DMS79 treated with DMSO at 0.1 percent for 48 hours (cell line): ENCODE results near the gene PKD2L1.
"Not testable (repeated sequence)": the region's sequence is repeated elsewhere in the genome, so short reads cannot be mapped to it uniquely, and the experiment has no call there.

Source experiments
- DNase-seq: peaks from one replicate; lab custom pipeline; 2025; lab: John Stamatoyannopoulos, UW

The PKD2L1 gene

DNA sequence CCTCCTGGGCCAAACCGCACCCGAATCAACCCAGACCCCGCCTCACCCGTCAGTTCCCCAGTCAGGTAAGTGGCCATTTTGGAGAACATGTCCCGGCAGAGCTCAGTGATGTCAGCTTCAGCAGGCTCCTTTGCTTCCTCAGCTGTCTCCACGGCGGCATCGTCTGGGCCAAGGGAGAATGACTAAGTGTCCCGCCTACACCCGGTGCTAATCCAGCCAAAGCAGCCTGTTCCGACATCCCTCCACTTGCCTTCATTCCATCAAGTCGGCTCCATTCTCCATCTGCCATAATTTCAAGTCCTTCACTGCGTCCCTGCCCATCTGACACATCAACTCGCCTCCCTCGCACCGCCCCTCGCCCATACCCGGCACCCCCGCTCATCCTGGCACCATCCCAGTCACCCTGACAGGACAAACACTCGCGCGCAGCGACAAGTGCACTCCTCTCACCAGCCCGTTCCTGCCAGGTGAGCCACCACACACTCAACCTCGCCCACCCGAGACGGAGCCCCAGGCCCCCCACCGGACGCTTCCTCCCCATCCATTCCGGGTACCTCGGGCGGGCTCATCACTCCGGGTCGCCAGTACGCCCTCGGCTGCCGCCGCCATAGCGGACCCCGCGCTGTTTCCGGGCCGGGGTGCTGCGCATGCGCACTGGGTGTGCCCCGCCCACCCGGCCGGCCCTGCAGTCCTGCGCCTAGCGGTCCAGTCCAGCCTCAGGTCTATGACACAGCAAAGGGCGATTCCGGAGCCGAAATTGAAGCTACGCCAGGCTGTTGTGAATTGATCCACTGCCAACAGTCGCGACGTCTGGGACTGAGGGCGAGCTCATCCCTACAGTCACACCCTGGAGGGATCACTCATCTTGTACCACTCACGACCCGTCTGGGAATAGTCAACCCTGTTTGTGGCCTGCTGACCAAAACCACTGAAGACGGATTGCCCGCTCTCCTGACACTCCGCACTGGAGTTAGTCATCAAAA is 43.7 kb downstream of the PKD2L1 start, which contains the start of gene BLOC1S2:
Gene BLOC1S2, minus strand, starts transcription at position 630 of the 983 bp plus-strand sequence. Its CDS starts 21 bp downstream, at position 609.
- peak; percentile 47 for DNase-seq

DNA sequence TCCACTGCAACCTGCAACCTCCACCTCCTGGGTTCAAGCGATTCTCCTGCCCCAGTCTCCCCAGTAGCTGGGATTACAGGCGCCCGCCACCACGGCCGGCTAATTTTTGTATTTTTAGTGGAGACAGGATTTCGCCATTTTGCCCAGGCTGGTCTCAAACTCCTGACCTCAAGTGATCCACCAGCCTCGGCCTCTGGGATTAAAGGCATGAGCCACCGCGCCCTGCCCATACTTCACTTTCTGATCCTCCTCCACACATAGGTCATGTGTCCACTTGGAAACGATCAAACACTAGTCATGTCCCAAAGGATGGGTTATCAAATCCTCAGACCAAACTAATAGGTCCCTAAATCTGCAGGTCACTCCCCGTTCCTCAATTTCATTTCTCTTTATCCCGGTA is 44.7 kb downstream of the PKD2L1 start:
- DNase-seq, result not testable (repeated sequence)

DNA sequence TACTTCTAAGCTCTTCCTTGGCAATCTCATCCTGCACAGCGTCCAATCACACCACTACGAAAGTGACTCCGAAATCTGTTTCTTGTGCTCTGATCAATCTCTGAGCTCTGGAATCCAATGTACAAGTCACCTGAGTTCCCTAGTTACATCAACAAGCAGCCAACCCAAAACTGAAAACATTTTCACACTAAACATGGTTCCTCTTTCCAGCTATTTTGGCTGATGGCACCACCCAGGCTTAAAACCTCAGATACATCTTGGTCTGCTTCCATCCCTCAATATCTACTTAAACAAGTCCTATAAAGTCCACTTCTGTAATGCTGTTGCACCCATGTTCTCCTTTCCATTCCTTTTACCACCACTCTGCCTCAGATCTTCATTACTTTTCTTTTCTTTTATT is 47.1 kb downstream of the PKD2L1 start:
- DNase-seq, result no peak

DNA sequence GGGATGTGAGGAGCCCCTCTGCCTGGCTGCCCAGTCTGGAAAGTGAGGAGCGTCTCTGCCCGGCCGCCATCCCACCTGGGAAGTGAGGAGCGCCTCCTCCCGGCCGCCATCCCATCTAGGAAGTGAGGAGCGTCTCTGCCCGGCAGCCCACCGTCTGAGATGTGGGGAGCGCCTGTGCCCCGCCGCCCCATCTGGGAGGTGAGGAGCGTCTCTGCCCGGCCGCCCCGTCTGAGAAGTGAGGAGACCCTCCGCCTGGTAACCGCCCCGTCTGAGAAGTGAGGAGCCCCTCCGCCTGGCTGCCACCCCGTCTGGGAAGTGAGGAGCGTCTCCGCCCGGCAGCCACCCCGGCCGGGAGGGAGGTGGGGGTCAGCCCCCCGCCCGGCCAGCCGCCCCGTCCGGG is 53.1 kb downstream of the PKD2L1 start:
- not testable (repeated sequence) for DNase-seq

DNA sequence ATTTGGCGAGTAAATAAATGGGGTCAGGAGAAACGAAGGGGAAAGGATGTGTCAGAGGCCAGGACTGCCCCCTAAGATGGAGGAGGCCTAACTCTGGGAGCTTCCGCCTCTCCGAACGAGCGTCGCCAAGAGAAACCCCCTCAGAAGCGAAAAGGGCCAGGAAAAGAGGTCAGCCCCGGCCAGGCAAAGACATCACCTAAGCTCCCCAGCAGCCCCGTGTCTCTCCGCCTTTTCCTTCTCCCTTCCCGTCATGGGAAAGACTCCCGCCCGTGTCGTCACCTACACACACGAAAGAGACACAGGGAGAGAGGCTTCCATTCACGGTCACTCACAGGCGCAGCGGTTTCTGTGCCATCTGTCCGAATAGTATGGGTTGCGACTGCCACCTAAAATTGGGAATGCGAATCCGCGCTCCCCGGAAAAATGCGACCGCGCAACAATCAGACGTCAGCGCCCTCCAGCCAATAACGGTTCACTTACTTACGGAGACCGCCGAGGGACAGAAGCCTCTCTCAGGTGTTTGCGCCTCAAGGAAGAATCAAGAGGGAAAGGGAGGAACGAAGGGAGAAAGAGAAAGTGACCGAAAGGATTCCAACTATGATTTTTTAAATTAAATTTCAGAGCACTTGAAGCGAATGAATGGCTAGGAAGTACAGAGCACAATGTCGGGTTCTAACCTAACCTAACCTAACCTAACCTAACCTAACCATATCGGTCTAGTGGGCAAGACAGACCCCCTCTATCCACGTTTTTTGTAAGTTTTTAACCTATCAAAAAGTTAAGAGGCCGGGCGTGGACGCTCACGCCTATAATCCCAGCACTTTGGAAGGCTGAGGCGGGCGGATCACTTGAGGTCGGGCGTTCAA is 62.6 kb downstream of the PKD2L1 start, which contains the start of gene CWF19L1:
Gene CWF19L1, minus strand, starts transcription at position 400 of the 866 bp plus-strand sequence. Its CDS starts 45 bp downstream, at position 355.
- peak; percentile 66 for DNase-seq

DNA sequence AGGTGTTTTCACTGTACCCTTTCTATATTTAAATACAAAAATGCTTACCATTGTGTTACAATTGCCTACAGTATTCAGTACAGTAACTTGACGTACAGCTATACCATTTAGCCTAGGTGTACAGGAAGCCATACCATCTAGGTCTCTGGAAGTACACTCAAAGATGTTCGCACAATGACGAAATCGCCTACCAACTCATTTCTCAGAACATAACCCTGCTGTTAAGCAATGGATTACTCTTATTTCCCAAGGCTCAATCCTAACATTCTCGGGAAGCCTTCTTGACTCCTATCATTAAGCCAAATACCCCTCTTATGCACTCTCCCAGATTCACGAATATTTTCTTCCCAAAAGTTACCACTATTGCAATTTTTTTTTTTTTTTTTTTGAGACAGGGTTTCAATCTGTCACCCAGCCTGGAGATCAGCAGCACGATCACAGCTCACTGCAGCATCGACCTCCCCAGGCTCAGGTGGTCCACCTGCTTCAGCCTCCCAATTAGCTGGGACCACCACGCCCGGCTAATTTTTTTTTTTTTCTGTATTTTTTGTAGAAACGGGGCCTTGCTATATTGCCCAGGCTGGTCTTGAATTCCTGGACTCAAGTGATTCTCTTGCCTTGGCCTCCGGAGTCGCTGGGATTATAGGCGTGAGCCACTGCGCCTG is 64.1 kb downstream of the PKD2L1 start:
- DNase-seq, result no peak

DNA sequence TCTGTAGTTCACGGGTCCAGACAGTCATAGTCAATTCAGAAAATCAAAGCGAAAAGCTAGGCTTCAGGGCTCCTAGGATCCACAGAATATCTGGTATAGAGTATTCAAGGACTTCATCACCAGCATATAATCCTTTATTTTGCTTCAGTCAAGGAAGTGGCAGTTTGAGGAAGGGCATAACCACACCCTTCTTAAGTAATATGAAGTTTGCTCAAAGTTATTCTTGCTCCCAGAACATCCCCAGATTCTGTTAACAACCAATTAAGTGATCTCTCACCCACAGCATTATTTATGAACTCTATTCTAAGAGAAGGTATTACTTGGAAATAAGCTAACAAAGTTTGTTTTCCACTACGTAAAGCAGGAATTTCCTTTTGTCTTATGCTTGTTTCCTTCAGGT is 75.8 kb downstream of the PKD2L1 start:
- no peak for DNase-seq

DNA sequence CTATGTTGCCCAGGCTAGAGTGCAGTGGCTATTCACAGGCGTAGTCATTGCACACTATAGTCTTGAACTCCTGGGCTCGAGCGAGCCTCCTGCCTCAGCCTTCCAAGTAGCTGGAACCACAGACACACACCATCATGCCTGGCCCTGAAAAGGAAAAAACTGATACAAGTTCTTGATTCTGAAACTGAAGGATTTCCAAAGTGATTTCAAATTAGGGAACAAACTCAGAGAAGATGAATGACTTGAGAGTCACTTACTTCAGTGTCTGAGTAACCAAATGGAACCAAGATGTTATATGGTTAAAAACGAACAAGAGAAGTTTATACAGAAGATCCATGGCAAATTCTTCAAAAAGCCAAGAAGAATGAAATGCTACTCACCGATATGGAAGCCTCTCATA is 77.0 kb downstream of the PKD2L1 start:
- DNase-seq, result no peak

DNA sequence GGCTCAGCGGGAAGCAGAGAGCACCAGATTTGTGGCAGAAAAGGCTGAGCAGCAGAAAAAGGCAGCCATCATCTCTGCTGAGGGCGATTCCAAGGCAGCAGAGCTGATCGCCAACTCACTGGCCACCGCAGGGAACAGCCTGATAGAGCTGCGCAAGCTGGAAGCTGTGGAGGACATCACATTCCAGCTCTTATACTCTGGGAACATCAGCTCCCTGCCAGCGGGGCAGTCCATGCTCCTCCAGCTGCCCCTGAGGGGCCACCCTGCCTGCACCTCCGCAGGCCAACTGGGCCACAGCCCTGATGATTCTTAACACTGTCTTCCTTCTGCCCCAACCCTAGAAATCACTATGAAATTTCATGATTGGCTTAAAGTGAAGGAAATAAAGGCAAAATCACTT is 81.2 kb downstream of the PKD2L1 start:
- no peak for DNase-seq

DNA sequence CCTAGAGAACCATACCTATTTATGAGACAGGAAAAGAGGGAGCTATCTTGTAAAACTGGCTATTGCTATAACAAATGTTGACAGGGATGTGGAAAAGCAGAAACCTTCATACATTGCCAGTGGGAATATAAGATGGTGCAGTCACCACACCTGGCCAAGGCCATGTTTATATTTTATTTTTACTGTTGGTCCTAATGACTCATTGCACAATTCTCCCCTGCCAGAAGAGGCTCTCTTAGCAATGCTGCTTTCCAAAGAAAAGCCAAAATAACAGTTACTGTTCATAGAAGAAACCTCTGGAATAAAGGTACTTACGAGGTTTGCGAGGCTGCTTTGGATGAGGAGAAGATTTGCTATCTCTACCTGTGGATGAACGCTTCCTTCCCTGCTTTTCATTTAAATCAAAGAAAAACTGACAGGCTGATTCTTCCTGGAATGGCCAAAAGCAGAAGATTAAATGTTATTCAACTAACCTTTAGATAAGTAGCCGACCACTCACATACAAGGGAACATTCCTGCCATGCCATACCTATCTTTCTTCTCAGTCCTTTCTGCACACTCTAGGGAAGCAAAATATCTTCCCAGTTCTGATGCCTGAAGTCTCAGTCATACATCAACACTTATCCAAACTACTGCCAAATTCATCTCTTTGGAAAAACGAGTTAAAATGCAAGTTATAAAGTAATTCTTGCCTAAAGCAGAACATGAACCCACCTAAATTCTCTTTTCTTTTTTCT is 84.4 kb downstream of the PKD2L1 start:
- DNase-seq, result no peak

DNA sequence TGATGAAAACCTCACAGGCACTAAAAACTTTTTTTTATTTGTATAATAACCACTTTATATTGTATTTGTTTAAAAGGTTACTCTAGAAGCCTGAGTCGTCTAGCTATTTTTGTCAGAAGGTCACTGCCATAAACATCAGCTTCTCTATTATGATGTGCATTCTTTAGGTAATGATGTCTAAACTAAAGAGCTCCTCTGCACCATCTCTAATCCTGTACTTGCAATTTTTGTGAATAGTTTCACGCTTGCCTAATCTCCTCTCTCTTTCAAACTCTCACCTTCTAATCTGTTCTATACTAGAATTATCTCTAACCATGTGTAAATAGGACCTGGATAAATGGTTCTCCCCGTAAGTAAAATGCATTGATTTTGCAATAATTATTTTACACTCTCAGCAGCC is 90.2 kb downstream of the PKD2L1 start:
- no peak for DNase-seq

DNA sequence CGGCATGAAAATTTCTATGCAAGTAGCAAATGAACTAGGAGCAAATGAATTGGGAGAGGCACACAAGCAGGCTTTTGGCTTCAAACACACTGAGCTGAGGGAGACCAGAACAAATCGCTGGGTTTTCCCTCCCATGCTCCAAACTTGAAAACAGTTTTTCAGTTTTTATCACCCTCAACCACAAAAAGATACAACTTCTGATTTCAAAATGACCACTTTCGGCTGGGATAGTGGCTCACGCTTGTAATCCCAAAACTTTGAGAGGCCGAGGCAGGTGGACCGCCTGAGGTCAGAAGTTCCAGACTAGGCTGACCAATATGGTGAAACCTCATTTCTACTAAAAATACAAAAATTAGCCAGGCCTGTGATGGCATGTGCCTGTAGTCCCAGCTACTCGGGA is 91.6 kb downstream of the PKD2L1 start:
- DNase-seq, result no peak
